GM12891 (cell line): ENCODE data around the gene ZNF512.
"Not testable (repeated sequence)": the region's sequence is repeated elsewhere in the genome, so short reads cannot be mapped to it uniquely, and the experiment has no call there.

Source experiments
- PAX5 ChIP-seq: IDR thresholded peaks from 2 replicates; pipeline ENCODE4 v1.6.1; 2011; ENCODE audit warnings: low read length, moderate library complexity, mild to moderate bottlenecking; ENCODE audit not compliant: insufficient read depth, severe bottlenecking
- POLR2A ChIP-seq: IDR thresholded peaks from 2 replicates; pipeline ENCODE4 v1.6.1; 2011; ENCODE audit warnings: low read depth, low read length, control low read depth
- POLR2AphosphoS5 ChIP-seq: IDR thresholded peaks from 2 replicates; pipeline ENCODE4 v1.6.1; 2011; ENCODE audit warnings: low read depth, low read length, control low read depth
- SPI1 ChIP-seq: IDR thresholded peaks from 2 replicates; pipeline ENCODE4 v1.6.1; 2011; ENCODE audit warnings: low read depth, low read length, control low read depth
- TAF1 ChIP-seq: IDR thresholded peaks from 2 replicates; pipeline ENCODE4 v1.6.1; 2011; ENCODE audit warnings: low read depth, low read length, control low read depth

GRCh38 chr2:27630257-27630656 is 47.4 kb downstream of the ZNF512 start:
- not testable (repeated sequence) for TF ChIP-seq POLR2AphosphoS5, SPI1, POLR2A, TAF1, PAX5
